Right lobe of liver (tissue), 4 donors: ENCODE measurements around the gene TCEANC2.

Experiments used
- POLR2A ChIP-seq: fragments of 450-650 bp; IDR thresholded peaks from one replicate; pipeline ENCODE4 v1.6.1; 2017; ENCODE audit warnings: antibody characterized with exemption, mild to moderate bottlenecking
- TF ChIP-seq, protein P1 (sequence below), 4 donors: fragments of 200-600 bp in 3 of 4; fragments of 450-650 bp in 1 of 4; IDR thresholded peaks; one replicate each; pipeline versions ENCODE4 v1.5.1 to v1.8.0; 2016 to 2022; ENCODE audit warnings: antibody characterized with exemption in 4 of 4, mild to moderate bottlenecking in 2 of 4
- donor health status: DM: no; HTN: no; CAD: no.
- donor health status: DM: no; HTN: no; CAD: no.
- donor health status: DM: no; HTN: yes; CAD: no.

DNA sequence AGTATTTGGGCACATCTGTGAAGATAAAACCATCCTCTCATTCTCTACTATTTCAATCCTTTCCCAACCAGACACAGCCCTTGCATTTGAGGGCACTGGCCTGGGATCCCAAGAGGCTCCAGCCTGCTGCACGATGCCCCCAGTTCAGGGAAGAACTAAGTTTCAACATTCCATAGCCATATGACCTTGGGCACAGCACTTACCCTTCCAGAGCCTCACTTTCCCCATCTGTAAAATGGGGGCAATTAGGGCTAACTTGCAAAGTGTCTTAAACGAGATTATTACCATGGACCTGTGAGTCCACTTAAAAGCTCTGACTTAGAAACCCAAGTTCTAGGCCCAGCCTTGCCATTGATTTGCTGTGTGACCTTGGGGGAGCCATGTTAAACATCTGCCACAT is 76.5 kb downstream of the TCEANC2 start:
- TF ChIP-seq, protein P1, sequence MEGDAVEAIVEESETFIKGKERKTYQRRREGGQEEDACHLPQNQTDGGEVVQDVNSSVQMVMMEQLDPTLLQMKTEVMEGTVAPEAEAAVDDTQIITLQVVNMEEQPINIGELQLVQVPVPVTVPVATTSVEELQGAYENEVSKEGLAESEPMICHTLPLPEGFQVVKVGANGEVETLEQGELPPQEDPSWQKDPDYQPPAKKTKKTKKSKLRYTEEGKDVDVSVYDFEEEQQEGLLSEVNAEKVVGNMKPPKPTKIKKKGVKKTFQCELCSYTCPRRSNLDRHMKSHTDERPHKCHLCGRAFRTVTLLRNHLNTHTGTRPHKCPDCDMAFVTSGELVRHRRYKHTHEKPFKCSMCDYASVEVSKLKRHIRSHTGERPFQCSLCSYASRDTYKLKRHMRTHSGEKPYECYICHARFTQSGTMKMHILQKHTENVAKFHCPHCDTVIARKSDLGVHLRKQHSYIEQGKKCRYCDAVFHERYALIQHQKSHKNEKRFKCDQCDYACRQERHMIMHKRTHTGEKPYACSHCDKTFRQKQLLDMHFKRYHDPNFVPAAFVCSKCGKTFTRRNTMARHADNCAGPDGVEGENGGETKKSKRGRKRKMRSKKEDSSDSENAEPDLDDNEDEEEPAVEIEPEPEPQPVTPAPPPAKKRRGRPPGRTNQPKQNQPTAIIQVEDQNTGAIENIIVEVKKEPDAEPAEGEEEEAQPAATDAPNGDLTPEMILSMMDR (IDR thresholded peaks at IDR 0.05) = no peak
- TF ChIP-seq POLR2A = no peak
